SU-DHL-6 (cell line): ENCODE results near the gene KRT24.

Experiments
- H2AFZ ChIP-seq: fragments of 200-600 bp; sonication (generic); 2 replicates; pipeline ENCODE4 v1.6.1; 2014; ENCODE audit warnings: low read depth, mild to moderate bottlenecking, moderate library complexity, mixed read lengths, antibody characterized with exemption, low read length; ENCODE audit not compliant: severe bottlenecking
- H3F3A ChIP-seq: fragments of 200-600 bp; shearing (Covaris generic); 2 replicates; pipeline ENCODE4 v1.6.0; 2016; ENCODE audit warnings: antibody characterized with exemption, mild to moderate bottlenecking; ENCODE audit not compliant: insufficient read depth
- H3K27ac ChIP-seq: fragments of 200-600 bp; sonication (generic); 2 replicates; pipeline ENCODE4 v1.5.1; 2016; ENCODE audit warnings: low read depth, mild to moderate bottlenecking, low read length, moderate library complexity, mixed read lengths
- H3K27me3 ChIP-seq: fragments of 200-600 bp; sonication (generic), shearing (Covaris generic); 2 replicates; pipeline ENCODE4 v1.6.0; 2014; ENCODE audit warnings: mild to moderate bottlenecking, low read length
- H3K36me3 ChIP-seq: fragments of 200-600 bp; sonication (generic); 2 replicates; pipeline ENCODE4 v1.6.1; 2014; ENCODE audit warnings: mild to moderate bottlenecking, low read length, mixed read lengths
- H3K4me2 ChIP-seq: fragments of 300-600, 200-600 bp; shearing (Covaris generic), sonication (generic); 2 replicates; pipeline ENCODE4 v1.6.0; 2014; ENCODE audit warnings: low read length, low read depth, mild to moderate bottlenecking; ENCODE audit not compliant: poor library complexity, severe bottlenecking
- H3K4me3 ChIP-seq: fragments of 200-600 bp; sonication (generic); 2 replicates; pipeline ENCODE4 v1.5.1; 2014; ENCODE audit warnings: antibody characterized with exemption, low read length, mild to moderate bottlenecking, mixed read lengths; ENCODE audit not compliant: insufficient read depth, poor library complexity, severe bottlenecking
- H3K79me2 ChIP-seq: fragments of 200-600 bp; sonication (generic); 2 replicates; pipeline ENCODE4 v1.6.1; 2014; ENCODE audit warnings: mild to moderate bottlenecking, low read length, moderate library complexity; ENCODE audit not compliant: insufficient read depth
- H3K9ac ChIP-seq: fragments of 200-600 bp; sonication (generic); 2 replicates; pipeline ENCODE4 v1.7.0; 2014; ENCODE audit warnings: mild to moderate bottlenecking, low read length
- H3K9me2 ChIP-seq: fragments of 200-600 bp; sonication (generic); replicated peaks from 2 replicates; pipeline ENCODE4 v1.6.1; 2014; ENCODE audit warnings: low read length; ENCODE audit not compliant: insufficient read depth
- H3K9me3 ChIP-seq: fragments of 200-600 bp; sonication (generic); 2 replicates; pipeline ENCODE4 v1.6.1; 2014; ENCODE audit warnings: low read length, mixed read lengths; ENCODE audit not compliant: insufficient read depth
- H4K20me1 ChIP-seq: fragments of 200-600 bp; sonication (generic); 2 replicates; pipeline ENCODE4 v1.6.1; 2014; ENCODE audit warnings: low read depth, mild to moderate bottlenecking, antibody characterized with exemption, low read length, moderate library complexity, mixed read lengths
- EZH2phosphoT487 ChIP-seq: fragments of 200-600 bp; sonication (generic), shearing (Covaris generic); conservative IDR thresholded peaks from 2 replicates; pipeline ENCODE4 v1.6.1; 2018; ENCODE audit warnings: mild to moderate bottlenecking, antibody characterized with exemption, low read length, moderate library complexity, mixed read lengths
- TF ChIP-seq, protein P1 (sequence below): fragments of 200-600 bp; sonication (generic); IDR thresholded peaks from one replicate; pipeline ENCODE4 v1.5.1; 2017; ENCODE audit warnings: antibody characterized with exemption, mild to moderate bottlenecking, low read length, moderate library complexity; ENCODE audit not compliant: insufficient read depth, poor library complexity, severe bottlenecking

Gene KRT24

DNA sequence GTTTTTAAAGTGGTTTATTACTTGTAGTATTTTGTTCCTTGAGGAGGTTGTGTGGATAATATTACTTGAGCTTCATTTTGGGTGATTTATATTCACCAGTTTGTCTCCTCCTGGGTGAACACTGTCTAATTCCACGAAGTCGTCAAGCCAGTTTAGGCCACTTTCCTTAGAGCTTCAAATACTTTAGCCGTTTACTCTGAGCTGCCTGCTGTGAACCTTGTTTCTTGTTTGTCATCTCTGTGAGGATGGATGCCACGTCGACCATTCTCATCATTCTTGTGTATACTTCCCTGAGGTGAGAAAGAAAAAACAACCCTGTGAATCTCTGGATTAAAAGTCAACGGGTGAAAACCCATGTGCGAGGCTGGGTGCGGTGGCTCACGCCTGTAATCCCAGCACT lies 9.0 kb downstream of the KRT24 start:
- H3K27me3 ChIP-seq: no peaks in the 10 kb centered on the region
- H3K9ac ChIP-seq: no peak overlapping the region
- H3K27ac ChIP-seq: no peak overlapping the region
- H2AFZ ChIP-seq: no peak overlapping the region
- TF ChIP-seq, protein P1, sequence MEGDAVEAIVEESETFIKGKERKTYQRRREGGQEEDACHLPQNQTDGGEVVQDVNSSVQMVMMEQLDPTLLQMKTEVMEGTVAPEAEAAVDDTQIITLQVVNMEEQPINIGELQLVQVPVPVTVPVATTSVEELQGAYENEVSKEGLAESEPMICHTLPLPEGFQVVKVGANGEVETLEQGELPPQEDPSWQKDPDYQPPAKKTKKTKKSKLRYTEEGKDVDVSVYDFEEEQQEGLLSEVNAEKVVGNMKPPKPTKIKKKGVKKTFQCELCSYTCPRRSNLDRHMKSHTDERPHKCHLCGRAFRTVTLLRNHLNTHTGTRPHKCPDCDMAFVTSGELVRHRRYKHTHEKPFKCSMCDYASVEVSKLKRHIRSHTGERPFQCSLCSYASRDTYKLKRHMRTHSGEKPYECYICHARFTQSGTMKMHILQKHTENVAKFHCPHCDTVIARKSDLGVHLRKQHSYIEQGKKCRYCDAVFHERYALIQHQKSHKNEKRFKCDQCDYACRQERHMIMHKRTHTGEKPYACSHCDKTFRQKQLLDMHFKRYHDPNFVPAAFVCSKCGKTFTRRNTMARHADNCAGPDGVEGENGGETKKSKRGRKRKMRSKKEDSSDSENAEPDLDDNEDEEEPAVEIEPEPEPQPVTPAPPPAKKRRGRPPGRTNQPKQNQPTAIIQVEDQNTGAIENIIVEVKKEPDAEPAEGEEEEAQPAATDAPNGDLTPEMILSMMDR: no peak
- no peak overlapping the region for H3K4me2 ChIP-seq
- H3K9me3 ChIP-seq: no peaks in the 10 kb centered on the region
- H3F3A ChIP-seq: no peaks in the 10 kb centered on the region
- no peaks in the 10 kb centered on the region for H3K36me3 ChIP-seq
- no peaks in the 10 kb centered on the region for H4K20me1 ChIP-seq
- no peaks in the 10 kb centered on the region for H3K9me2 ChIP-seq
- no peak overlapping the region for H3K4me3 ChIP-seq
- no peaks in the 10 kb centered on the region for H3K79me2 ChIP-seq

DNA sequence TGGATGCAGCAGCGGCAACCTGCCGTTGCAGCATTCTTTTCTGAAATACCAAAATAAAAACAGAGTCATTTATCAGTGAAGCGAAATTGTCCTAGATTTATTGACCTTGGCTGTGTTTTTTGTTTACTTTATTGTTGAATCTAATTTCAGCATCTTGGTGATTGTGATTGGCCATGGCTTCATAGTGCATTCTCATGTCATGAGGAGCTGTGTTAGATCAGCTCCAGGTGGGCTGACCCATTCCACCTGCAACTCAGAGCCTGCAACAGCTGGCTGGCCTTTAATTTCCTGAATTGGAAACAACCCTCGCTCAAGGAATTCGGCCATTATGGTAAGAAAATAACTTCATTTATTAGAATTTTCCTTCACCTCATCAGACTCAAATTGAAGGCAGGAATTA lies 16.4 kb downstream of the KRT24 start:
- no peak for TF ChIP-seq EZH2phosphoT487
- TF ChIP-seq, protein P1: no peak
- Histone ChIP-seq H3F3A (no peaks in the 10 kb centered on the region), H3K27me3 (no peaks in the 10 kb centered on the region), H2AFZ (no peak overlapping the region), H4K20me1 (no peaks in the 10 kb centered on the region), H3K79me2 (no peaks in the 10 kb centered on the region), H3K9me2 (no peaks in the 10 kb centered on the region), H3K36me3 (no peaks in the 10 kb centered on the region), H3K4me2 (no peak overlapping the region), H3K27ac (no peak overlapping the region), H3K4me3 (no peak overlapping the region), H3K9ac (no peak overlapping the region), H3K9me3 (no peaks in the 10 kb centered on the region)

DNA sequence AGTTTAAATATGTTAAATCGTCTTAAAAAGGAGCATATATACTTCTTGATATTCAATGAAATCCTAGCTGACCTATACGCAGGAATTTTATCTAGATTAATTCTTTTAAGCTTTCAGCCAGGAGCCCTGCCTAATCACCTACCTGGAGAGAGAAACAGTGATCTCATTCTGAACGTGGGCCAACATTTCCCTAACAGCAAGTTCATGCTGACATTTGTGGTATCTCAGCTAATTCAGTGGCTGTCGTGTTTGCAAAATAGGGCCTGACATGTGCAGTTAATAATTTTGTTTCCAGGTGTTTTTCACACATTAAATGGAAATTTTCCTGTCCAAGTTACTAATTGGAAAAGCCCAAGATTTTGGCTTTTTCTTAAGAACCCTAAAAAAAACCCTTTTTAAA lies 17.4 kb downstream of the KRT24 start:
- Histone ChIP-seq H3K9ac (no peak overlapping the region), H3K79me2 (no peaks in the 10 kb centered on the region), H3K4me2 (no peak overlapping the region), H2AFZ (no peak overlapping the region), H3K9me3 (no peaks in the 10 kb centered on the region), H3K27ac (no peak overlapping the region), H3K27me3 (no peaks in the 10 kb centered on the region), H3K4me3 (no peak overlapping the region), H3K9me2 (no peaks in the 10 kb centered on the region), H3K36me3 (no peaks in the 10 kb centered on the region), H3F3A (no peaks in the 10 kb centered on the region), H4K20me1 (no peaks in the 10 kb centered on the region)
- TF ChIP-seq, protein P1: no peak
- no peak for TF ChIP-seq EZH2phosphoT487

DNA sequence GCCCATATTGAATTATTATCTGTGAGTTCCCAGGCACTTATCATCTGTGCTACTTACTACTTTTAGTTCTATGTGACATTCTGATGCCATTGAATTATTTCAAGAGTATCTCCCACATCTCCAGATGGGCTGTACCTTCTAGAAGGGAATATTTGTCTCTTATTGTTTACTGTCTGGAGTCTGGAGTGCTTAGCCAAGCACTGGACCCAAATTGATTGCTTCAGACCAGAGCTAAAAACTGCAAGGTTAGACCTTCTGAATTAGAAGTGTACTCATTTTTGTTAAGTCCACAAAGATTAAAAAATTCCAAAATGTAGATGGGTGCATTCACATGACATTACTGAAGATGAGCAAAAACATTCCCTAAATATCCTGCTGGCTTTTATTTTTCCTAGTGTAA lies 22.6 kb downstream of the KRT24 start:
- Histone ChIP-seq H3K27me3 (no peaks in the 10 kb centered on the region), H3K27ac (no peak overlapping the region), H3F3A (no peaks in the 10 kb centered on the region), H3K79me2 (no peaks in the 10 kb centered on the region), H3K4me2 (no peak overlapping the region), H3K9me3 (no peaks in the 10 kb centered on the region), H3K4me3 (no peak overlapping the region), H4K20me1 (no peaks in the 10 kb centered on the region), H3K36me3 (no peaks in the 10 kb centered on the region), H3K9me2 (no peaks in the 10 kb centered on the region), H2AFZ (no peak overlapping the region), H3K9ac (no peak overlapping the region)
- no peak for TF ChIP-seq EZH2phosphoT487
- TF ChIP-seq, protein P1: no peak
